Esophagus muscularis mucosa (tissue), 4 donors: Measurements from ENCODE around the gene TRPM8. TPM values are rescaled to one million over a fixed set of nuclear protein-coding genes. Genes with fewer than 3 reads are reported as not detected.

Source experiments
- DNase-seq: peaks from one replicate; pipeline ENCODE4 v3.0.0-alpha.2; 2017; ENCODE audit errors: extremely low spot score
- H3K27ac ChIP-seq, 4 donors: fragments of 200-600 bp; sonication (generic); replicated peaks in 1 of 4; 1 replicate in 3 of 4; 2 replicates in 1 of 4; pipeline ENCODE4 v1.5.1; 2016 to 2019; ENCODE audit warnings: mild to moderate bottlenecking in 1 of 4
- H3K27me3 ChIP-seq, 4 donors: fragments of 200-600 bp; sonication (generic); one replicate each; pipeline versions ENCODE4 v1.5.1 to v1.6.0; 2016 to 2019
- H3K36me3 ChIP-seq, 4 donors: fragments of 200-600 bp; sonication (generic); one replicate each; pipeline ENCODE4 v1.5.1; 2016 to 2019
- H3K4me1 ChIP-seq, 4 donors: fragments of 200-600 bp; sonication (generic); one replicate each; pipeline ENCODE4 v1.5.1; 2016 to 2019
- H3K4me3 ChIP-seq, 4 donors: fragments of 200-600 bp; sonication (generic); 1 replicate in 2 of 4; 2 replicates in 2 of 4; pipeline ENCODE4 v1.5.1; 2016 to 2019; ENCODE audit warnings: mild to moderate bottlenecking in 4 of 4, moderate library complexity in 1 of 4
- H3K9me3 ChIP-seq, 4 donors: fragments of 200-600 bp; sonication (generic); 1 replicate in 3 of 4; 2 replicates in 1 of 4; pipeline ENCODE4 v1.5.1; 2016 to 2019
- CTCF ChIP-seq, 3 experiments: fragments of 200-600 bp in 2 of 3; fragments of 450-650 bp in 1 of 3; sonication (generic) in 2 of 3; IDR thresholded peaks; one replicate each; pipeline ENCODE4 v1.5.1; 2017 to 2019; ENCODE audit warnings: antibody characterized with exemption in 3 of 3, mild to moderate bottlenecking in 2 of 3, moderate library complexity in 1 of 3
- EP300 ChIP-seq: sonication (generic); formaldehyde crosslinking; IDR thresholded peaks from one replicate; pipeline ENCODE4 v1.6.1; 2017; ENCODE audit warnings: antibody characterized with exemption
- POLR2A ChIP-seq: fragments of 450-650 bp; IDR thresholded peaks from one replicate; pipeline ENCODE4 v1.6.1; 2017; ENCODE audit warnings: antibody characterized with exemption, moderate library complexity, mild to moderate bottlenecking, low read depth
- POLR2AphosphoS5 ChIP-seq, 2 donors: sonication (generic); formaldehyde crosslinking; IDR thresholded peaks; one replicate each; pipeline ENCODE4 v1.6.1; 2017; ENCODE audit warnings: antibody characterized with exemption in 2 of 2
- WGBS: methylation state at CpG from one replicate; pipeline ENCODE4 v1.1.5; 2018; 5-methylcytosine and 5-hydroxymethylcytosine counted together
- intact Hi-C: fragments of 100-400 bp; cut with DNase I; formaldehyde crosslinking; loops from one replicate; pipeline ENCODE4 v1.15.1; 2023
- total RNA-seq, 4 donors: library from RNA; depleted of rRNA; stranded (reverse); fragments of >200 nt; gene quantifications; one replicate each; pipeline versions ENCODE4 v1.1.0 to v1.2.1, GENCODE V29; 2016

Gene TRPM8
- total RNA-seq, 4 donors from 2014 or later, result not detected

- Histone ChIP-seq H3K27ac (no peak overlapping the region), H3K27me3 (peaks cover 0 to 22% (median 6%) of the 10 kb centered on the region in 4 donors), H3K36me3 (no peaks in the 10 kb centered on the region), H3K4me3 (no peak overlapping the region), H3K9me3 (peaks cover 0 to 14% (median 5%) of the 10 kb centered on the region in 4 donors), H3K4me1 (peaks cover 0 to 7% (median 3%) of the 10 kb centered on the region in 4 donors)
- intact Hi-C loops, result no loop called here
- no peak for DNase-seq
- 91% methylated on average over 4 of the region's 4 CpGs for WGBS
- no peak for TF ChIP-seq POLR2AphosphoS5 (IDR thresholded peaks at IDR 0.05)
- no peak for TF ChIP-seq EP300
- no peak for TF ChIP-seq CTCF (IDR thresholded peaks at IDR 0.05)
- TF ChIP-seq POLR2A, result no peak
Measured at GRCh38 chr2:233942731-233943130, 25.6 kb downstream of the TRPM8 start.

DNA sequence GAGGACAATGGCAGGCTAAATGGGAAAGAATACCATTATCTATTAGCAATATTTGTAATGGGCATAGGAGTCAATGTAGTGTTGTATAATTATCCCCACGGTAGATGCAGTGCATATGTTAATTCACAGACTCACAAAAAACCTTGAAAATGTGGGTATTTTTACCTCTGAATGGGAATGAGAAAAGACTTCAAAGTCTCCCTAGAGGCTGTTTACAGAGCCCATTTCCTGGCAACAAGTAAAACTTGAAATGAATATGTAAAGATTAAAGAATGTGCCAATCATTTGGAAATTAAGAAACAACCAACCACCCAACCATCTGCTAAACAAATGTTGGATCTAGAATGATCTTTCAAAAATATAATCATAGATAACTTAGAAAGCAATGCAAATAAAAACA, 27.1 kb downstream of the TRPM8 start:
- TF ChIP-seq POLR2AphosphoS5 (IDR thresholded peaks at IDR 0.05), result no peak
- no peak for TF ChIP-seq EP300
- TF ChIP-seq CTCF (IDR thresholded peaks at IDR 0.05), result no peak
- no peak for TF ChIP-seq POLR2A
- Histone ChIP-seq H3K9me3 (peaks cover 0 to 14% (median 5%) of the 10 kb centered on the region in 4 donors), H3K27me3 (peaks cover 0 to 8% (median under 1%) of the 10 kb centered on the region in 4 donors), H3K27ac (no peak overlapping the region), H3K4me1 (no peaks in the 10 kb centered on the region), H3K36me3 (no peaks in the 10 kb centered on the region), H3K4me3 (no peak overlapping the region)
- no peak for DNase-seq
- intact Hi-C loops, result no loop called here
- 91% methylated on average over 1 of the region's 1 CpG for WGBS

DNA sequence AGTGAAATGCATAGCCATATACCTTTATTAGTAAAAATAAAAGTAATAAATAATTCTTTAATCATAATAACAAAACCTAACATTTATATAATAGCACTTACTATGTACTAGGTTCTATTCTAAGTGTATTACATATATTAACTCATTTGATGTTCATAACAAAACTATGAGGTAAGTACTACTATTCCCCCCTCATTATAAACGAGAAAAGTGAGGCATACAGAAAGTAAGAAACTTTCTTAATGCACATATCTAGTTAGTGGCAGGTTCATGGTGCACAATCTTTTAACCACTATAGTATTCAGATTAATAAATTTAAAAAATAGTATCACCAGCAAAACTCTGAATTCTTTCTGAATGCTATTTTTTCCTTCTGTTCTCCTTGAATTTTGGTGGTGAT, 27.5 kb downstream of the TRPM8 start:
- 69% methylated on average over 1 of the region's 1 CpG for WGBS
- H3K27me3 ChIP-seq, result peaks cover 0 to 8% (median 0%) of the 10 kb centered on the region in 4 donors
- intact Hi-C loops, result no loop called here

DNA sequence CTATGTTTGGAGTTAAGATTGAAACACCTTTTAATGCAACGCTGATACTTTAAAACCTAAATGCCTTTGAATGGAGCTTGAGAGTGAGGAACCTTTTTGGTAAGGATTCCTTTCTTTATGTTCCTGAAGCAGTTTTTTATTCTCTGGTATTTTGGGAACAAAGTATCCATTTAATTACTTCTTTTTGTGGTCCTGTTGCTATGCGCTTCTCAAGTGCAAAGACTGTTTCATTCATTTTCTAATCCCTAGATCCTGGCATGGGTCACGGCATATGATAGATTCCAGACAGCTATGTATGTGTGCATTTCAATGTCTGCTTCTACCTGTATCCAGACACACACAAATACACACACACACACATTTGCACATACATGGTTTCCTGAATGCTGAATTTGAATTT, 28.0 kb downstream of the TRPM8 start:
- 92% methylated on average over 3 of the region's 3 CpGs for WGBS
- H3K27ac ChIP-seq, result no peak overlapping the region
- H3K9me3 ChIP-seq, result peaks cover 0 to 14% (median 5%) of the 10 kb centered on the region in 4 donors
- H3K4me1 ChIP-seq, result no peaks in the 10 kb centered on the region
- TF ChIP-seq POLR2A, result no peak
- TF ChIP-seq EP300, result no peak
- TF ChIP-seq CTCF (IDR thresholded peaks at IDR 0.05), result no peak
- no peak for TF ChIP-seq POLR2AphosphoS5 (IDR thresholded peaks at IDR 0.05)
- H3K36me3 ChIP-seq, result no peaks in the 10 kb centered on the region
- no peak overlapping the region for H3K4me3 ChIP-seq
- H3K27me3 ChIP-seq, result peaks cover 0 to 12% (median 0%) of the 10 kb centered on the region in 4 donors
- no peak for DNase-seq
- intact Hi-C loops, result no loop called here

More for the DNA sequence above, 27.5 kb downstream of the TRPM8 start:
- H3K9me3 ChIP-seq, result peaks cover 0 to 14% (median 5%) of the 10 kb centered on the region in 4 donors
- no peak for TF ChIP-seq EP300
- no peak for TF ChIP-seq POLR2AphosphoS5 (IDR thresholded peaks at IDR 0.05)
- TF ChIP-seq POLR2A, result no peak
- TF ChIP-seq CTCF (IDR thresholded peaks at IDR 0.05), result no peak
- no peak for DNase-seq
- H3K27ac ChIP-seq, result no peak overlapping the region
- no peak overlapping the region for H3K4me3 ChIP-seq
- no peaks in the 10 kb centered on the region for H3K36me3 ChIP-seq
- H3K4me1 ChIP-seq, result no peaks in the 10 kb centered on the region
